GM18499 (cell line): ENCODE measurements around the gene RAMP1.
"Not testable (repeated sequence)": the region's sequence is repeated elsewhere in the genome, so short reads cannot be mapped to it uniquely, and the experiment has no call there.

Experiments
- ATAC-seq: cut with Tn5 transposase; IDR thresholded peaks from one replicate; pipeline ENCODE4 v1.9.1; 2021; ENCODE audit warnings: moderate number of reproducible peaks; ENCODE audit not compliant: insufficient read depth, unreplicated experiment

The RAMP1 gene

GRCh38 chr2:237859533-237860272 is at the start of gene RAMP1:
Gene RAMP1, plus strand, starts transcription at chr2:237859623. Its CDS starts 53 bp downstream, at chr2:237859676.
- ATAC-seq: no peak

DNA sequence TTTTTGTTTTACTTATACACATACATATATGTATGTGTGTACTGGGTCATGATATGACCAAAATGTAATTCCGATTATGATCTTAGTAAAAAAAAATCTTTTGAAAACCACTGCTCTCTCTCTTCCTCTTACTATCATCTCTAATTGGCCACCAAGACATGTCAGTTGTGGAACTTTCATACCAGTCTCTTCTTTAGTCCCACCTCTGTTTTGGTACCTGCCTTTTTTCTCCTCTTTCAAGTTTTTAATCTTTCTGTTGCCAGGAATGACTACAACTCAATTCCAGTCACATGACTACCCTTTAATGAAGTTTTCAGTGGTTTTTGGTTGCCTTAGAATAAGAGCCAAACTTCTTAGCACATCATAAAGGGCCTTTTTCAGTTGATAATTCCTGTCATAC is 43.8 kb upstream of the RAMP1 start:
- no peak for ATAC-seq

DNA sequence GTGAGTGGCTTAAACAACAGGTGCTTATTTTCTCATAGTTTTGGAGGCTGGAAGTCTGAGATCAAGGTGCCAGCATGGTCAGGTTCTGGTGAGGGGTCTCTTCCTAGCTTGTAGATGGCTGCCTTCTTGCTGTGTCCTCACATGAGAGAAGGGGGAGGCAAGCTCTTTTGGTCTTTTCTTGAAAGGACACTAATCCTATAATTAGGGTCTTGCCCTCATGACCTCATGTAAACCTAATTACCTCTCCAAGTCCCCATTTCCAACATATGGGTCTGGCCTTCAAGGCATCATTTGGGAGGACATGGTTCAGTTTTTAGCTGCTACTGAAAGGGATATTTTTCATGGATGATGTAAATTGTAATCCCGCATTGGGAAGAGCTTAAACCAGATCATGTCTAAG is 42.9 kb upstream of the RAMP1 start:
- ATAC-seq: no peak

- no peak for ATAC-seq
Measured at GRCh38 chr2:237818066-237818473, 41.4 kb upstream of the RAMP1 start.

DNA sequence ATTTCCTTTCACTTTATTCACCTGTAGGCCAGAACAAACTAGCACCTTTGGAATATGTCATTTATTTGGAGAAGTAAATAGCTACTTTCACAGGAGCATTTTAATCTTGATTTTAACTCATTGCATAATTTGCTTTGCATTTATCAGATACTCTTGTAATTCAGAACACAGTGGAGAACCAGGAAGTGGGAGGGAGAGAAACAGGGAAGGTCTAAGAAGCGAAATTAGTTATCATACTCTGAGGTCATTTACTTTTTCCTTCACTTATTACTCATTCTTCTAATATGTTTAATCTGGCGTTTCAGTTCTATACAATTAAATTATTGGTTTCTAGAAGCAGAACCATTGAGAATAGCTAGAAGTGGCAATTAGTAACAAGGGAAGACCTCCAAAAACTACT is 40.2 kb upstream of the RAMP1 start:
- no peak for ATAC-seq

DNA sequence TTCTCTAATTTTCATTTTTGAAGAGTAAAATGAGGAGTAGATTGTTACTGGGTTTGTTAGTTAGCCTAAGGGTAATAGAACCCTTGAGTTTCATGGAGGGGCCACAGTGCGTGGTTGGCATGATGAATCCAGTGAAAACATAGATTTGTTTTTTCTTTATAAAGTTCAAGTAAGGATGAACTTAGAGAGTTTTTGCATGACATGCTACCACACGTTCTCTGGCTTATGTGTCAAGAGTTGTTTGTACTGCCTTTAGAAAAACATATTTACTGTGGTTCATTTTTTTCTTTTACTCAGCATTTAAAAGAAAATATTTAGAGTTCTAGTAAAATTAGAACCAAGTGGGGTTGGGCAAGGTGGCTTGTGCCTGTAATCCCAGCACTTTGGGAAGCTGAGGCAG is 39.0 kb upstream of the RAMP1 start:
- no peak for ATAC-seq

GRCh38 chr2:237823544-237823943 is 35.9 kb upstream of the RAMP1 start:
- ATAC-seq: no peak

DNA sequence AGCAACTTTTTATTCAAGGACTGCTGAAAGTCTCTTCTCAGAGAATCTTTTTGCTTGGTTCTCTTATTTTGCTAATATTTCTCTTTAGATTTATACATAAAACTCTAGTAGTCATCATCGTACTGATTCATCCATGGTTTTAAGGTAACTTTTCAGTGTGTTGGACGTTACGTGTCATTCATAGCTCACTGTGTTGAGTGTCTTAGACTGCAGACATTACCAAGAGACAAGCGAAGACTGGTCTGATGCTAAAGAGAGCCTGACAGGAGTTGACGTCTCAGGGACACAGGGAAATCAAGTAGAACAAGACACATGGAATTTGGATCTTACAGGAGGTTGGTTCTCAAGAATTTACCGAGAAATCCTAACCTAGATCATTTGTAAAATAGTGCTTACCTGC is 35.3 kb upstream of the RAMP1 start:
- no peak for ATAC-seq

DNA sequence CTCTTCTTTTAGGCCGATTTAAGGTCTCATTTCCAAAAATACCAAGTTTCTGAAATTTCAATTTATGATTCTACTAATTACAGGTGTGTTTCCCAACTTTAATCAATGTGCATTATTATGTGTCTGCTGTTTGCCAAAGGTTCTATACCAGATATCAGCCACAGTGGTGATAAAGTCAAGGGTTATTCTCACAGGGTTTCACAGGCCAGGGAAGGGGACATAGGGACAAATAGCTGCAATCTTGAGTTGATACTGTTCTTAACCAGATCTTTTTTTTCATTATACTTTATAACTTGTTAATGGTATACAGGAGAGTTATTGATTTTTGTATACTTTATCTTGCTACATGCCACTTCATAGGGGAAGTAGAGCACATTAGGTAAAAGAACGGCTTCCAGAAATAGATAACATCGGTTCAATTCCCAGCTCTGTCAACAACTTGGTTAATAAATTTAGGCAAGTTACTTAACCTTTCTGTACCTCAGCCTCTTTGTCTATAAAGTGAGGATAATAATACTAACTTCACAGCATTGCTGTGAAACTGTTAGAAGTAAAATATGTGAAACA is 31.9 kb upstream of the RAMP1 start:
- ATAC-seq: no peak

GRCh38 chr2:237830522-237830921 is 28.9 kb upstream of the RAMP1 start:
- ATAC-seq: no peak

DNA sequence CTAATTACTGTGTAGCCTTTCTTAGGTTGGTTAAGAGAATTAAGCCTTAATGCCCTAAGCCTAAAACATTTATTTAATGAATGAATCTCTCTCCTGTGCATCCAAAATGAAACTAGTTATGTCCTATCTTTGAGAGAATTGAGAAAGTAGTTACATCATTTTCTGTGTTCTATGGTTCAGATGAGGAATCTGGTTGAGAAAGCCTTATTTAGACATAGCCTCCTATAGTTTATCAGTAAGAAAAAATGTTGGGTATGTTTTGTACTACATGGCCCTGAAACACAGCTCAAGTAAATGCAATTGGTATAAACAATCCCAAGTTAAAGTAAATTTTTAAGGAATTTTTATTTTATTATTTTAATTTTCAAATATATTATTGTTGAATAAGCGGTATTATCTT is 25.9 kb upstream of the RAMP1 start:
- ATAC-seq: no peak

DNA sequence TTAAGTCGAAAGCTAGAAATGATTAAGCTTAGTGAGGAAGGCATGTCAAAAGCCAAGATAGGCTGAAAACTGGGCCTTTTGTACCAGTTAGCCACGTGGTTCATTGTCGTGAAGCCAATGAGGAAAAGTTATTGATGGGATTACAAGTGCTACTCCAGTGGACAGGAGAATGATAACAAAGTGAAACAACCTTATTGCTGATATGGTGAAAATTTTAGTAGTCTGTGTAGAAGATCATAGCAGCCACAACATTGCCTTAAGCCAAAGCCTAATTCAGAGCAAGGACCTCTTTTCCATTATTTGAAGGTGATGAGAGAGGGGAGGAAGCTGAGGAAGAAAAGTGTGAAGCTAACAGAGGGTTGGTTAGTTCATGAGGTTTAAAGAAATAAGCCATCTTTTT is 24.1 kb upstream of the RAMP1 start:
- no peak for ATAC-seq

DNA sequence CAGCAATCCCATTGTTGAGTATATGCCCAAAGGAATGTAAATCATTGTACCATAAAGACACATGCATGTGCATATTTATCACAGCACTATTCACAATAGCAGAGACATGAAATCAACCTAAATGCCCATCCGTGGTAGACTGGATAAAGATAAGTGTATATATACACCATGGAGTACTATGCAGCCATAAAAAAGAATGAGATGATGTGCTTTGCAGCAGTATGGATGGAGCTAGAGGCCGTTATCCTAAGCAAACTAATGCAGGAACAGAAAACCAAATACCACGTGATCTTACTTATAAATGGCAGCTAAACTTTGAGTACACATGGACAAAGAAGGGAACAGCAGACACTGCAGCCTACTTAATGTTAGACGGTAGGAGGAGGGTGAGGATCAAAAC is 18.4 kb upstream of the RAMP1 start:
- ATAC-seq: no peak

DNA sequence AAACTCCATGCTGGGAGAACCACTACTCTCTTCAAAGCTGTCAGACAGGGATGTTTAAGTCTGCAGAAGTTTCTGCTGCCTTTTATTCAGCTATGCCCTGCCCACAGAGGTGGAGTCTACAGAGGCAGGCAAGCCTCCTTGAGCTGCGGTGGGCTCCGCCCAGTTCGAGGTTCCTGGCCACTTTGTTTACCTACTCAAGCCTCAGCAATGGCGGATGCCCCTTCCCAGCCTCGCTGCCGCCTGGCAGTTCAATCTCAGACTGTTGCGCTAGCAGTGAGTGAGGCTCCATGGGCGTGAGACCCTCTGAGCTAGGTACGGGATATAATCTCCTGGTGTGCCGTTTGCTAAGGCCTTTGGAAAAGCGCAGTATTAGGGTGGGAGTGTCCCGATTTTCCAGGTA is 10.5 kb upstream of the RAMP1 start:
- ATAC-seq: not testable (repeated sequence)

GRCh38 chr2:237854295-237854694 is 5.1 kb upstream of the RAMP1 start:
- no peak for ATAC-seq

DNA sequence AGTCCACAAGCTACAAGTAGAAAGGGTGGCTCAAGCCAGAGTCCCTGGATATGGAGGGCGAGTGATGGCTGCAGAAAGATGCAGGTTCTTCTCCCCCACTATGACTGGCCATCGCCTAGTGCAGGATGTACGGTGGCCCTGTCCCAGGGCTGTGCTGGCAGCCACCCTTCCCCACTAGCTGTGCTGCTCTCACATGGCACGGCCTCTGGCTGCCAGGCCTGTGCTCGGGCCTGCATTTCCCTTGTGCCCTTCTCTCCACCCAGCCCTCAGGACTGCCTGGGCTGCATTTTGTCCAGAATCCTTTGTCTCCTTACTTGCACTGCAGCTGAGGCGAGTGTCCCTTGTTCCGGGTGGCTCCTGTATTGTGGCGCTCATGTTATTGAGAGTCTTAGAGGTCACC is 1.6 kb upstream of the RAMP1 start:
- ATAC-seq: no peak

DNA sequence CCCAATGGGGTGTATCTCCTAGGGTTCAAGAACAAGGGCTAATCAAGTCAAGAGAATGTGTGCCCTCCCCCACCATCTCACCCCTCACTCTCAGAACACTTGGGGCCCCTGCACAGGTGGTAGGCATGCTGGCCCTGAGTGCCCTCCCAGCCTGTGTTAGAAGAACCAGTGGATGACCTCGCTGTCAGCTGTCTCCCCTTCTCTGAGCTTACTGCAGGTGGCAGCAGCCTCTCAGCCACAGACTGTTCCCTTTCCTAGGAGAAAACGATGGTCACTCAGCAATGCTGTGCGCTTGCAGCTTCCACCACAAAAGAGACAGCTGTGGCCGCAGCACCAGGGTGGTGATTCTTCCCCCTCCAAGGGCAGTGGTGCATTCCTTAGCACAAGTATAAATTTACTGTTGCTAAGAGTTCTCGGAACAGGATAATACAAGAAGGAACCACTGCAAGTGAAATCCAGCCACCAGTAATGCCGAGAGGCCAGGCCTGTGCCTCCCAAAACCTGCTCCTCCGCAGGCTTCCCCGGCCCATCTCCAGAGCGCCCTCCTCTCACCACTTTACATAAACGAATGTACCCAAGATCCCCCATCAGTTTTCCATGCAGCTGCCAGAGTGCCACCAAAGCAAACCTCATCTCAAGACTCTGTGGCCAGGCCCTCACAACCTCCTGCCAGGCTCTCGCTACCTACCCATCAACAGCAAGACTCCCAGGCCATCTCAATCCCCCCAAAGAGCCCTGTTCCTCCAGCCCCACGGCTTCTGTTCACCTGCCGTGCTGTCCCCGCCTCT is 935 bp upstream of the RAMP1 start:
- ATAC-seq: no peak

- ATAC-seq: no peak
Measured at GRCh38 chr2:237859082-237859433, 365 bp upstream of the RAMP1 start.

GRCh38 chr2:237860273-237860935 is 981 bp downstream of the RAMP1 start:
- no peak for ATAC-seq

GRCh38 chr2:237861875-237862527 is 2.6 kb downstream of the RAMP1 start:
- ATAC-seq: no peak

- ATAC-seq: no peak
Measured at GRCh38 chr2:237862528-237862895, 3.1 kb downstream of the RAMP1 start.
